Esophagus muscularis mucosa (tissue), 4 donors: ENCODE results near the gene KAT2B. TPM values are rescaled to one million over a fixed set of nuclear protein-coding genes. Genes with fewer than 3 reads are reported as not detected.
"Not testable (repeated sequence)": the region's sequence is repeated elsewhere in the genome, so short reads cannot be mapped to it uniquely, and the experiment has no call there.

Experiments used
- DNase-seq: peaks from one replicate; pipeline ENCODE4 v3.0.0-alpha.2; 2017; ENCODE audit errors: extremely low spot score
- H3K27ac ChIP-seq, 4 donors: fragments of 200-600 bp; sonication (generic); replicated peaks in 1 of 4; 1 replicate in 3 of 4; 2 replicates in 1 of 4; pipeline ENCODE4 v1.5.1; 2016 to 2019; ENCODE audit warnings: mild to moderate bottlenecking in 1 of 4
- H3K27me3 ChIP-seq, 4 donors: fragments of 200-600 bp; sonication (generic); one replicate each; pipeline versions ENCODE4 v1.5.1 to v1.6.0; 2016 to 2019
- H3K36me3 ChIP-seq, 4 donors: fragments of 200-600 bp; sonication (generic); one replicate each; pipeline ENCODE4 v1.5.1; 2016 to 2019
- H3K4me1 ChIP-seq, 4 donors: fragments of 200-600 bp; sonication (generic); one replicate each; pipeline ENCODE4 v1.5.1; 2016 to 2019
- H3K4me3 ChIP-seq, 4 donors: fragments of 200-600 bp; sonication (generic); 1 replicate in 2 of 4; 2 replicates in 2 of 4; pipeline ENCODE4 v1.5.1; 2016 to 2019; ENCODE audit warnings: mild to moderate bottlenecking in 4 of 4, moderate library complexity in 1 of 4
- H3K9me3 ChIP-seq, 4 donors: fragments of 200-600 bp; sonication (generic); 1 replicate in 3 of 4; 2 replicates in 1 of 4; pipeline ENCODE4 v1.5.1; 2016 to 2019
- CTCF ChIP-seq, 3 experiments: fragments of 200-600 bp in 2 of 3; fragments of 450-650 bp in 1 of 3; sonication (generic) in 2 of 3; IDR thresholded peaks; one replicate each; pipeline ENCODE4 v1.5.1; 2017 to 2019; ENCODE audit warnings: antibody characterized with exemption in 3 of 3, mild to moderate bottlenecking in 2 of 3, moderate library complexity in 1 of 3
- EP300 ChIP-seq: sonication (generic); formaldehyde crosslinking; IDR thresholded peaks from one replicate; pipeline ENCODE4 v1.6.1; 2017; ENCODE audit warnings: antibody characterized with exemption
- POLR2A ChIP-seq: fragments of 450-650 bp; IDR thresholded peaks from one replicate; pipeline ENCODE4 v1.6.1; 2017; ENCODE audit warnings: antibody characterized with exemption, moderate library complexity, mild to moderate bottlenecking, low read depth
- POLR2AphosphoS5 ChIP-seq, 2 donors: sonication (generic); formaldehyde crosslinking; IDR thresholded peaks; one replicate each; pipeline ENCODE4 v1.6.1; 2017; ENCODE audit warnings: antibody characterized with exemption in 2 of 2
- WGBS: methylation state at CpG from one replicate; pipeline ENCODE4 v1.1.5; 2018; 5-methylcytosine and 5-hydroxymethylcytosine counted together
- intact Hi-C: fragments of 100-400 bp; cut with DNase I; formaldehyde crosslinking; loops from one replicate; pipeline ENCODE4 v1.15.1; 2023
- total RNA-seq, 4 donors: library from RNA; depleted of rRNA; stranded (reverse); fragments of >200 nt; gene quantifications; one replicate each; pipeline versions ENCODE4 v1.1.0 to v1.2.1, GENCODE V29; 2016

KAT2B gene
- total RNA-seq, 4 donors from 2014 or later, result 37.8 to 58.5 (median 49.5) TPM

GRCh38 chr3:20007960-20008359 lies 32.3 kb upstream of the KAT2B start:
- 96% methylated on average over 20 of the region's 20 CpGs for WGBS
- DNase-seq, result no peak
- intact Hi-C loops, result no loop called here

DNA sequence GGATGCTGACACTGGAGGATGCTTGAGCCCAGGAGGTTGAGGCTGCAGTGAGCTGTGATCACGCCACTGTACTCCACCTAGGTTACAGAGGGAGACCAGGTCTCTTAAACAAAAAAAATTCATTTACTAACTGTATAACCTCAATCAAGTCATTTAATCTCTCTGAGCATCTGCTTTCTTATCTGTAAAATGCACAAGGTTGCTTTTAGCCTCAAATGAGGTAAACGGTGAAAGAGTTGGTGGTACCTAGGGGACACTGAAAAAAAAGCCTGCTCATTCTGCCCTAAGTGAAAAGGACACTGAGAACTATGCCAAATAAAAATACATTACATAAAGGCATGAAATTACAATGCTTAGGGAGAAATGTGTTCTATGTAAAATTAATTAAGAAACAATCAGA lies 31.6 kb upstream of the KAT2B start:
- Histone ChIP-seq H3K36me3 (no peaks in the 10 kb centered on the region), H3K4me3 (no peak overlapping the region), H3K27ac (no peak overlapping the region), H3K27me3 (no peaks in the 10 kb centered on the region), H3K9me3 (no peaks in the 10 kb centered on the region), H3K4me1 (no peaks in the 10 kb centered on the region)
- WGBS, result 69% methylated on average over 2 of the region's 2 CpGs
- intact Hi-C loops, result no loop called here
- TF ChIP-seq CTCF (IDR thresholded peaks at IDR 0.05), result no peak
- no peak for TF ChIP-seq EP300
- TF ChIP-seq POLR2AphosphoS5 (IDR thresholded peaks at IDR 0.05), result no peak
- TF ChIP-seq POLR2A, result no peak
- no peak for DNase-seq

More at GRCh38 chr3:20007960-20008359, 32.3 kb upstream of the KAT2B start:
- no peaks in the 10 kb centered on the region for H3K4me1 ChIP-seq
- no peaks in the 10 kb centered on the region for H3K27me3 ChIP-seq
- no peaks in the 10 kb centered on the region for H3K9me3 ChIP-seq
- no peaks in the 10 kb centered on the region for H3K36me3 ChIP-seq
- TF ChIP-seq POLR2AphosphoS5 (IDR thresholded peaks at IDR 0.05) (no peak), EP300 (no peak)
- H3K4me3 ChIP-seq, result no peak overlapping the region
- H3K27ac ChIP-seq, result no peak overlapping the region

- Histone ChIP-seq H3K4me1 (no peaks in the 10 kb centered on the region), H3K27me3 (no peaks in the 10 kb centered on the region), H3K9me3 (no peaks in the 10 kb centered on the region), H3K27ac (no peak within 1 kb of the TSS), H3K4me3 (no peak within 1 kb of the TSS), H3K36me3 (no peaks in the 10 kb centered on the region)
- DNase-seq, result no peak
- 93% methylated on average over 4 of the region's 4 CpGs for WGBS
- intact Hi-C loops, result no loop called here
- TF ChIP-seq CTCF (IDR thresholded peaks at IDR 0.05) (no peak), EP300 (no peak), POLR2A (no peak), POLR2AphosphoS5 (IDR thresholded peaks at IDR 0.05) (no peak)
Measured at GRCh38 chr3:20012164-20012563, 28.1 kb upstream of the KAT2B start, which contains the start of gene PP2D1. Gene PP2D1, minus strand, starts transcription at chr3:20012264. Its CDS starts 192 bp downstream, at chr3:20012072.

DNA sequence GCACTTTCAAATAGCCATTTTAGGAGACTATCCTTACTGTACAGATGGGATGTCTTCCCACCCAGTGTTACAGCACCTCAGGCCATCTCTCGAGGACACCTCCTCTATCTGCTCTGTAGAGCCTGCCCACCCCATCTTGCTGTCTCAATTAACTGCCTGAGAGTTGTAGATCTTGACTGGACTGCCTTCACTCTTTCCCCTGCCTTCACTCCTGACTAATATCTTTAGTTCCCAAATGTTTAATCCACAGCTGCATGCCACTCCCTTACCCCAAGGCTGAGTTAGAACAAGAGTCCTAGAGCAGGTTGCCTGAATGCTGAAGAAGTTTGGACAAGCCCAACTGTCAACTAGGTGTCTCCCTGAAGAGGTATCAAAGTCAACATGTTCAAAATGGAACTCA lies 26.9 kb upstream of the KAT2B start:
- TF ChIP-seq CTCF (IDR thresholded peaks at IDR 0.05) (no peak), POLR2A (no peak)
- no peaks in the 10 kb centered on the region for H3K36me3 ChIP-seq
- H3K27ac ChIP-seq, result no peak overlapping the region
- WGBS, result 80% methylated on average over 1 of the region's 1 CpG
- no peaks in the 10 kb centered on the region for H3K9me3 ChIP-seq
- no peak for DNase-seq
- intact Hi-C loops, result no loop called here
- no peaks in the 10 kb centered on the region for H3K4me1 ChIP-seq
- no peaks in the 10 kb centered on the region for H3K27me3 ChIP-seq
- H3K4me3 ChIP-seq, result no peak overlapping the region

DNA sequence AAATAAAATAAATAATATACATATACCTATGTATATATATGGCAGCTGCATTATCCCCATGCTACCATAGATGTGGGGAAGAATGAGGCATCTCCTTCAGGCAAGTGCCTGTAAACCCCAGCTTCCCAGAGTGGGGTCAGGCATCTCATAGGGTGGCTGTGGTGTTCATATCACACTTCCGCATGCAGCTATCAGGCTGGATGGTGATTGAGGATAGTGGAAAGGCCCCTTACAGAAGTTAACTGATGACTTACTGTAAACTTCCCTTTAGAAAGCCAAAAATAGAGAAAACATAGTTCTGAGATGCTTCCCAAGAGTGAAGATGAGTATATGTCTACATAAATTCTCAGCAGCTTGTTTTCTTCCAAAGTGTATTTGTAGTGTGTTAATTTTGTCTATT lies 24.7 kb upstream of the KAT2B start:
- Histone ChIP-seq H3K27me3 (no peaks in the 10 kb centered on the region), H3K4me1 (no peaks in the 10 kb centered on the region), H3K4me3 (no peak overlapping the region), H3K36me3 (no peaks in the 10 kb centered on the region), H3K27ac (no peak overlapping the region), H3K9me3 (no peaks in the 10 kb centered on the region)
- intact Hi-C loops, result no loop called here
- TF ChIP-seq POLR2A (no peak), CTCF (IDR thresholded peaks at IDR 0.05) (no peak), EP300 (no peak), POLR2AphosphoS5 (IDR thresholded peaks at IDR 0.05) (no peak)
- no peak for DNase-seq
- 94% methylated on average over 1 of the region's 1 CpG for WGBS

- H3K27ac ChIP-seq, H3K36me3 ChIP-seq, H3K9me3 ChIP-seq, H3K27me3 ChIP-seq, H3K4me3 ChIP-seq, DNase-seq, H3K4me1 ChIP-seq, intact Hi-C loops: not testable (repeated sequence)
- WGBS, result 94% methylated on average over 3 of the region's 3 CpGs
Measured at GRCh38 chr3:20016076-20016475, 24.2 kb upstream of the KAT2B start.
